CD4-positive, alpha-beta T cell treated with Interleukin-10 for 1 hour (primary cell): Measurements from ENCODE around the gene DIP2C.
"Not testable (repeated sequence)": the region's sequence is repeated elsewhere in the genome, so short reads cannot be mapped to it uniquely, and the experiment has no call there.

Experiments used
- DNase-seq: peaks from one replicate; pipeline ENCODE4 v3.0.0-alpha.2; 2020

DIP2C gene

GRCh38 chr10:590721-591120 lies 98.7 kb downstream of the DIP2C start:
- DNase-seq = no peak

- no peak for DNase-seq
Observed at GRCh38 chr10:589961-590680, 99.3 kb downstream of the DIP2C start.

- no peak for DNase-seq
Observed at GRCh38 chr10:588246-589165, 101.0 kb downstream of the DIP2C start.

- no peak for DNase-seq
Observed at GRCh38 chr10:586716-587115, 102.8 kb downstream of the DIP2C start.

GRCh38 chr10:586151-586550 lies 103.3 kb downstream of the DIP2C start:
- no peak for DNase-seq

GRCh38 chr10:585502-585901 lies 104.0 kb downstream of the DIP2C start:
- DNase-seq = no peak

GRCh38 chr10:584497-585290 lies 104.8 kb downstream of the DIP2C start:
- not testable (repeated sequence) for DNase-seq

GRCh38 chr10:583433-583832 lies 106.0 kb downstream of the DIP2C start:
- no peak for DNase-seq

- DNase-seq = no peak
Observed at GRCh38 chr10:581776-582330, 107.6 kb downstream of the DIP2C start.

GRCh38 chr10:580778-581177 lies 108.7 kb downstream of the DIP2C start:
- no peak for DNase-seq

GRCh38 chr10:576130-576465 lies 113.4 kb downstream of the DIP2C start:
- DNase-seq = no peak

GRCh38 chr10:575402-576129 lies 113.9 kb downstream of the DIP2C start:
- no peak for DNase-seq

- DNase-seq = no peak
Observed at GRCh38 chr10:572696-573095, 116.8 kb downstream of the DIP2C start.

- DNase-seq = no peak
Observed at GRCh38 chr10:571688-572451, 117.6 kb downstream of the DIP2C start.

GRCh38 chr10:571166-571565 lies 118.3 kb downstream of the DIP2C start:
- DNase-seq = no peak

GRCh38 chr10:570628-571163 lies 118.8 kb downstream of the DIP2C start:
- DNase-seq = no peak

GRCh38 chr10:569961-570627 lies 119.4 kb downstream of the DIP2C start:
- DNase-seq = no peak

GRCh38 chr10:568848-569247 lies 120.6 kb downstream of the DIP2C start:
- DNase-seq = no peak

GRCh38 chr10:567869-568268 lies 121.6 kb downstream of the DIP2C start:
- DNase-seq = no peak

- DNase-seq = no peak
Observed at GRCh38 chr10:566241-566885, 123.1 kb downstream of the DIP2C start.
